HCT116 (cell line): ENCODE measurements around the gene RPL13A. TPM values are rescaled to one million over a fixed set of nuclear protein-coding genes. Genes with fewer than 3 reads are reported as not detected.

ENCODE experiments used
- microRNA counts: library from miRNA; unstranded; fragments of <30 nt; microRNA quantifications from one replicate; lab custom pipeline; 2015
- microRNA-seq: library from miRNA; unstranded; fragments of <30 nt; microRNA quantifications from one replicate; pipeline ENCODE4, GENCODE V29; 2016; ENCODE audit warnings: borderline number of aligned reads
- total RNA-seq: library from RNA; stranded (reverse); gene quantifications from one replicate; pipeline ENCODE4 v1.2.1, GENCODE V29; 2021; ENCODE audit not compliant: unreplicated experiment

RPL13A gene
- total RNA-seq, 1 experiment from 2014 or later: 3,719 TPM

MicroRNA genes within 50 kb of the gene (microRNA counts, 767-probe panel; counts per million panel counts)
- not detected for microRNA hsa-miR-150-5p (lab: Ali Mortazavi, UCI)

Small RNAs within 50 kb of the gene (microRNA-seq; reads per million reads assigned to microRNA genes)
- gene MIR150: 1.2 reads per million

Other genes starting within 250 kb of the RPL13A start
- 5.0 TPM for gene SLC6A16, start 162.4 kb upstream of the RPL13A start, total RNA-seq
- gene CD37, start 152.2 kb upstream of the RPL13A start, total RNA-seq: 0.76 TPM
- gene TEAD2, start 125.2 kb upstream of the RPL13A start, total RNA-seq: 31.9 TPM
- gene DKKL1, start 123.7 kb upstream of the RPL13A start, total RNA-seq: 1.0 TPM
- not detected for gene KASH5, start 99.4 kb upstream of the RPL13A start, total RNA-seq
- gene PTH2, start 64.2 kb upstream of the RPL13A start, total RNA-seq: 9.5 TPM
- 2.6 TPM for gene GFY, start 62.2 kb upstream of the RPL13A start, total RNA-seq
- gene SLC17A7, start 46.1 kb upstream of the RPL13A start, total RNA-seq: 1.8 TPM
- gene PIH1D1, start 35.8 kb upstream of the RPL13A start, total RNA-seq: 152 TPM
- gene ALDH16A1, start 34.4 kb upstream of the RPL13A start, total RNA-seq: 22.8 TPM
- gene FLT3LG, start 13.4 kb upstream of the RPL13A start, total RNA-seq: 3.8 TPM
- 2,353 TPM for gene RPS11, start 8.8 kb downstream of the RPL13A start, total RNA-seq
- gene FCGRT, start 25.1 kb downstream of the RPL13A start, total RNA-seq: 1.8 TPM
- gene RCN3, start 40.4 kb downstream of the RPL13A start, total RNA-seq: 0.39 TPM
- 133 TPM for gene NOSIP, start 92.9 kb downstream of the RPL13A start, total RNA-seq
- gene PRRG2, start 93.7 kb downstream of the RPL13A start, total RNA-seq: 6.2 TPM
- gene PRR12, start 103.6 kb downstream of the RPL13A start, total RNA-seq: 26.9 TPM
- 55.9 TPM for gene RRAS, start 152.5 kb downstream of the RPL13A start, total RNA-seq
- gene SCAF1, start 154.6 kb downstream of the RPL13A start, total RNA-seq: 96.8 TPM
- 129 TPM for gene IRF3, start 178.2 kb downstream of the RPL13A start, total RNA-seq
- gene BCL2L12, start 178.3 kb downstream of the RPL13A start, total RNA-seq: 93.9 TPM
- gene PRMT1, start 189.7 kb downstream of the RPL13A start, total RNA-seq: 428 TPM
- 12.1 TPM for gene ADM5, start 202.0 kb downstream of the RPL13A start, total RNA-seq
- 12.0 TPM for gene CPT1C, start 203.5 kb downstream of the RPL13A start, total RNA-seq